HG02981 (cell line): ENCODE measurements around the gene LTBP1.
"Not testable (repeated sequence)": the region's sequence is repeated elsewhere in the genome, so short reads cannot be mapped to it uniquely, and the experiment has no call there.

ENCODE experiments used
- ATAC-seq: cut with Tn5 transposase; IDR thresholded peaks from one replicate; pipeline ENCODE4 v1.9.1; 2021; ENCODE audit warnings: mild to moderate bottlenecking, moderate library complexity; ENCODE audit not compliant: unreplicated experiment

LTBP1 gene

DNA sequence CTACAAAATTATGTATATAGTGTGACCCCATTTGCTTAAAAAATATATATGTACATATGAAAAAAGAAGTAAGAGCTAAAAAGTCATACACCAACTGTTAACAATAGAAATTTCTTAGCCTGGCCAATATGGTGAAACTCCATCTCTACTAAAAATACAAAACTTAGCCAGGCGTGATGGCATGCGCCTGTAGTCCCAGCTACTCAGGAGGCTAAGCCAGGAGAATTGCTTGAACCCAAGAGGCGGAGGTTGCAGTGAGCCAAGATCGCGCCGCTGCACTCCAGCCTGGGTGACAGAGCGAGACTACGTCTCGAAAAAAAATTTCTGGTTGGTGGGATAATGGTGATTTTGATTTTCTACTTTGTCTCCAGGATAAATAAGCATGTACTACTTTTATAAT lies 495.3 kb downstream of the LTBP1 start:
- not testable (repeated sequence) for ATAC-seq

- ATAC-seq = no peak
Observed at GRCh38 chr2:33442528-33443079, 495.9 kb downstream of the LTBP1 start.

- no peak for ATAC-seq
Observed at GRCh38 chr2:33443274-33443829, 496.6 kb downstream of the LTBP1 start.

DNA sequence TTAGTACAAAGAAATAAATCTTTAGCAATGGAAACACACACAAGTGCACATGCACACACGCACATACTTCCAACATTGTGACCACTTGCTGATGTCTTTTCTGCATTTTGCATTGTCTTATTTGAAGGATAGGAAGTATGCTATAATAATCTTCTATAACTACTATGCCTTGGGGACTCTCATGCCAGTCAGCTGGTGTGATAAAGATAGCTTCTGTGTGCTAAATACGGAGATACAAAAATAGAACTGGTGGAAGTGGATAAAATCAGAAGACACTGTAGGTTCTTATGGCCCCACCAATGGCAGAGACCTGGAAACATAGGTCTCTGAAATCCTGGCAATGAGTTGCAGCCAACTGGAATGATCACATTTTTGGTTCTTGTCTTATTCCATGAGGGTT lies 498.2 kb downstream of the LTBP1 start:
- no peak for ATAC-seq

- ATAC-seq = no peak
Observed at GRCh38 chr2:33448220-33448899, 501.6 kb downstream of the LTBP1 start.
